Loucy (cell line): ENCODE data around the gene CTDSPL.
A peak's percentile ranks its signal among the peaks of the same experiment; 100 is the strongest.

Source experiments
- H2AFZ ChIP-seq: fragments of 200-600 bp; sonication (generic); 2 replicates; pipeline ENCODE4 v1.6.0; 2016; ENCODE audit warnings: antibody characterized with exemption, mild to moderate bottlenecking, low read length, moderate library complexity
- H3F3A ChIP-seq: fragments of 200-600 bp; 2 replicates; pipeline ENCODE4 v1.6.0; 2016; ENCODE audit warnings: antibody characterized with exemption, low read depth, mild to moderate bottlenecking
- H3K27me3 ChIP-seq: fragments of 200-600 bp; sonication (generic); 2 replicates; pipeline ENCODE4 v1.6.1; 2014; ENCODE audit warnings: low read length, mild to moderate bottlenecking; ENCODE audit not compliant: insufficient read depth, poor library complexity, severe bottlenecking
- H3K36me3 ChIP-seq: fragments of 200-600 bp; sonication (generic); 2 replicates; pipeline ENCODE4 v1.6.1; 2016; ENCODE audit warnings: low read length; ENCODE audit not compliant: insufficient read depth
- H3K4me1 ChIP-seq: fragments of 200-600 bp; sonication (generic); 2 replicates; pipeline ENCODE4 v1.5.1; 2014; ENCODE audit warnings: low read length, mild to moderate bottlenecking; ENCODE audit not compliant: insufficient read depth, poor library complexity, severe bottlenecking
- H3K4me2 ChIP-seq: fragments of 200-600 bp; sonication (generic); 2 replicates; pipeline ENCODE4 v1.6.0; 2014; ENCODE audit warnings: antibody characterized with exemption, low read length, low read depth, mild to moderate bottlenecking; ENCODE audit not compliant: poor library complexity, severe bottlenecking
- H3K4me3 ChIP-seq: fragments of 200-600 bp; sonication (generic); 2 replicates; pipeline ENCODE4 v1.5.1; 2014; ENCODE audit warnings: low read length, mild to moderate bottlenecking, mixed read lengths; ENCODE audit not compliant: poor library complexity, severe bottlenecking
- H3K79me2 ChIP-seq: fragments of 200-600 bp; sonication (generic); 2 replicates; pipeline ENCODE4 v1.6.1; 2014; ENCODE audit warnings: low read length; ENCODE audit not compliant: insufficient read depth
- H3K9ac ChIP-seq: fragments of 200-600 bp; sonication (generic); 2 replicates; pipeline ENCODE4 v1.6.0; 2014; ENCODE audit warnings: mild to moderate bottlenecking, low read depth, low read length, moderate library complexity; ENCODE audit not compliant: poor library complexity, severe bottlenecking
- H3K9me2 ChIP-seq: fragments of 200-600 bp; sonication (generic); replicated peaks from 2 replicates; pipeline ENCODE4 v1.6.1; 2016; ENCODE audit warnings: low read depth, low read length, mixed read lengths
- H3K9me3 ChIP-seq: fragments of 200-600 bp; sonication (generic); 2 replicates; pipeline ENCODE4 v1.6.1; 2014; ENCODE audit warnings: mild to moderate bottlenecking, antibody characterized with exemption, low read length, low read depth; ENCODE audit not compliant: insufficient read depth
- H4K20me1 ChIP-seq: fragments of 200-600 bp; sonication (generic); 2 replicates; pipeline ENCODE4 v1.6.0; 2014; ENCODE audit warnings: antibody characterized with exemption, low read length, mild to moderate bottlenecking; ENCODE audit not compliant: insufficient read depth, poor library complexity, severe bottlenecking
- CTCF ChIP-seq: fragments of 200-600 bp; sonication (generic); conservative IDR thresholded peaks from 2 replicates; pipeline ENCODE4 v1.5.1; 2014; ENCODE audit warnings: mild to moderate bottlenecking, antibody characterized with exemption, low read length
- EZH2phosphoT487 ChIP-seq: fragments of 200-600 bp; IDR thresholded peaks from 2 replicates; pipeline ENCODE4 v1.6.1; 2018; ENCODE audit warnings: antibody characterized with exemption, mild to moderate bottlenecking, moderate library complexity, borderline replicate concordance

The CTDSPL gene

GRCh38 chr3:37973246-37974054 lies 111.8 kb downstream of the CTDSPL start:
- H3K79me2 ChIP-seq = no peaks in the 10 kb centered on the region
- no peak overlapping the region for H2AFZ ChIP-seq
- TF ChIP-seq EZH2phosphoT487 (no peak), CTCF (no peak)
- H3K4me1 ChIP-seq = no peaks in the 10 kb centered on the region
- peaks cover 3% of the 10 kb centered on the region; the same call in 1 of the 2 replicates for H3K36me3 ChIP-seq
- H3K27me3 ChIP-seq = no peaks in the 10 kb centered on the region
- H3K4me2 ChIP-seq = no peak overlapping the region
- H3K4me3 ChIP-seq = no peak overlapping the region
- no peaks in the 10 kb centered on the region for H3K9me2 ChIP-seq
- H3K9ac ChIP-seq = no peak overlapping the region
- H3K9me3 ChIP-seq = no peaks in the 10 kb centered on the region
- H4K20me1 ChIP-seq = no peaks in the 10 kb centered on the region
- no peaks in the 10 kb centered on the region for H3F3A ChIP-seq

- peaks cover 3% of the 10 kb centered on the region; the same call in 1 of the 2 replicates for H3K36me3 ChIP-seq
- TF ChIP-seq CTCF = peak; percentile 96
- TF ChIP-seq EZH2phosphoT487 = no peak
Measured at GRCh38 chr3:37974121-37975083, 112.7 kb downstream of the CTDSPL start.

GRCh38 chr3:37979541-37980461 lies 118.1 kb downstream of the CTDSPL start:
- no peak overlapping the region for H3K4me2 ChIP-seq

More at GRCh38 chr3:37974121-37975083, 112.7 kb downstream of the CTDSPL start:
- Histone ChIP-seq H3K4me1 (no peaks in the 10 kb centered on the region), H2AFZ (no peak overlapping the region), H3K79me2 (no peaks in the 10 kb centered on the region), H3K9me2 (no peaks in the 10 kb centered on the region), H3K4me2 (no peak overlapping the region), H3K9ac (no peak overlapping the region), H3K9me3 (no peaks in the 10 kb centered on the region), H3K27me3 (no peaks in the 10 kb centered on the region), H4K20me1 (no peaks in the 10 kb centered on the region), H3K4me3 (no peak overlapping the region), H3F3A (no peaks in the 10 kb centered on the region)

More at GRCh38 chr3:37979541-37980461, 118.1 kb downstream of the CTDSPL start:
- H3K9me2 ChIP-seq = no peaks in the 10 kb centered on the region
- peaks cover 3% of the 10 kb centered on the region; the same call in 1 of the 2 replicates for H3K36me3 ChIP-seq
- H3K4me1 ChIP-seq = no peaks in the 10 kb centered on the region
- H3K4me3 ChIP-seq = no peak overlapping the region
- no peaks in the 10 kb centered on the region for H3K79me2 ChIP-seq
- no peak overlapping the region for H3K9ac ChIP-seq
- no peak overlapping the region for H2AFZ ChIP-seq
- H3F3A ChIP-seq = no peaks in the 10 kb centered on the region
- TF ChIP-seq EZH2phosphoT487 (no peak), CTCF (no peak)
- H3K27me3 ChIP-seq = no peaks in the 10 kb centered on the region
- no peaks in the 10 kb centered on the region for H3K9me3 ChIP-seq
- no peaks in the 10 kb centered on the region for H4K20me1 ChIP-seq
